Fibroblast of lung (primary cell): ENCODE results near the gene LOXL4. TPM values are rescaled to one million over a fixed set of nuclear protein-coding genes. Genes with fewer than 3 reads are reported as not detected.

Experiments
- DNase-seq, 2 donors: peaks; one replicate each; pipeline versions ENCODE4 v3.0.0 to v3.0.0-alpha.2; 2010; ENCODE audit warnings: low read depth in 2 of 2
- H2AFZ ChIP-seq: 2 replicates; pipeline ENCODE4 v1.5.1; 2012; ENCODE audit warnings: low read length, control low read depth, inconsistent platforms
- H3K27ac ChIP-seq: 2 replicates; pipeline ENCODE4 v1.5.1; 2011; ENCODE audit warnings: low read length, control low read depth; ENCODE audit not compliant: insufficient read depth
- H3K27me3 ChIP-seq: 2 replicates; pipeline ENCODE4 v1.5.1; 2011; ENCODE audit warnings: mild to moderate bottlenecking, low read length; ENCODE audit not compliant: control insufficient read depth, insufficient read depth
- H3K36me3 ChIP-seq: 2 replicates; pipeline ENCODE4 v1.5.1; 2011; ENCODE audit warnings: low read length; ENCODE audit not compliant: control insufficient read depth, insufficient read depth
- H3K4me1 ChIP-seq: 2 replicates; pipeline ENCODE4 v1.5.1; 2011; ENCODE audit warnings: low read length; ENCODE audit not compliant: control insufficient read depth, insufficient read depth; ENCODE audit errors: extremely low read depth
- H3K4me2 ChIP-seq: 2 replicates; pipeline ENCODE4 v1.5.1; 2011; ENCODE audit warnings: low read length, control low read depth; ENCODE audit not compliant: insufficient read depth; ENCODE audit errors: extremely low read depth
- H3K4me3 ChIP-seq, 4 experiments: fragments of 200-600 bp in 1 of 4; sonication (generic) in 1 of 4; replicated peaks in 1 of 4; 2 replicates each; pipeline ENCODE4 v1.5.1; 2011 to 2016; ENCODE audit warnings: low read length in 4 of 4, low read depth in 3 of 4, mild to moderate bottlenecking in 3 of 4, control low read depth in 2 of 4, inconsistent platforms in 1 of 4, mixed read lengths in 1 of 4; ENCODE audit not compliant: insufficient read depth in 1 of 4; ENCODE audit errors: control extremely low read depth in 1 of 4
- H3K79me2 ChIP-seq: 2 replicates; pipeline ENCODE4 v1.5.1; 2012; ENCODE audit warnings: mild to moderate bottlenecking, low read length, inconsistent platforms; ENCODE audit not compliant: control insufficient read depth, insufficient read depth
- H3K9ac ChIP-seq: 2 replicates; pipeline ENCODE4 v1.5.1; 2011; ENCODE audit warnings: mild to moderate bottlenecking, low read length, control low read depth; ENCODE audit not compliant: insufficient read depth
- H3K9me3 ChIP-seq: 2 replicates; pipeline ENCODE4 v1.5.1; 2012; ENCODE audit warnings: low read depth, low read length; ENCODE audit not compliant: control insufficient read depth, insufficient read depth
- H4K20me1 ChIP-seq: 2 replicates; pipeline ENCODE4 v1.5.1; 2011; ENCODE audit warnings: low read length; ENCODE audit not compliant: control insufficient read depth, insufficient read depth; ENCODE audit errors: extremely low read depth
- CTCF ChIP-seq, 2 donors: IDR thresholded peaks in 1 of 2; conservative IDR thresholded peaks in 1 of 2; 1 replicate in 1 of 2; 2 replicates in 1 of 2; pipeline ENCODE4 v1.5.1; 2011 to 2012; ENCODE audit warnings: low read length in 2 of 2, control low read depth in 1 of 2, inconsistent platforms in 1 of 2, low read depth in 1 of 2, mild to moderate bottlenecking in 1 of 2
- EZH2 ChIP-seq: IDR thresholded peaks from 2 replicates; pipeline ENCODE4 v1.5.1; 2012; ENCODE audit warnings: low read length, control low read depth, mild to moderate bottlenecking; ENCODE audit errors: missing control alignments
- polyA plus RNA-seq, 2 donors: library from polyadenylated mRNA; depleted of rRNA in 1 of 2; stranded (reverse) in 1 of 2; unstranded in 1 of 2; fragments of >200 nt; gene quantifications; 2 replicates each; pipeline ENCODE4 v1.2.1, GENCODE V29; 2011 to 2012; ENCODE audit warnings: missing spikeins in 1 of 2
- total RNA-seq: library from RNA; depleted of rRNA; stranded (reverse); fragments of >200 nt; gene quantifications from 2 replicates; pipeline ENCODE4 v1.2.1, GENCODE V29; 2014

The LOXL4 gene
- total and polyA plus RNA-seq, 2 donors (not counting 1 experiment from before 2014, with no cell fraction given): 73.0 to 75.1 TPM

GRCh38 chr10:98300526-98301229, 32.7 kb upstream of the LOXL4 start:
- no peaks in the 10 kb centered on the region for H3K79me2 ChIP-seq
- H3K4me1 ChIP-seq: no peaks in the 10 kb centered on the region
- H3K4me2 ChIP-seq: no peak overlapping the region
- H4K20me1 ChIP-seq: no peaks in the 10 kb centered on the region
- no peaks in the 10 kb centered on the region for H3K9me3 ChIP-seq
- TF ChIP-seq EZH2 (no peak), CTCF (conservative IDR thresholded peaks at IDR 0.05 in 1 of 2, IDR thresholded peaks at IDR 0.05 in 1 of 2; ENCODE audit: low read depth in 1 of 2, low read length in 2 of 2) (no peak)
- no peak overlapping the region for H3K27ac ChIP-seq
- H3K9ac ChIP-seq: no peak overlapping the region
- no peak for DNase-seq
- H3K4me3 ChIP-seq: no peak overlapping the region
- H3K36me3 ChIP-seq: no peaks in the 10 kb centered on the region
- no peak overlapping the region for H2AFZ ChIP-seq
- peaks cover 27% of the 10 kb centered on the region for H3K27me3 ChIP-seq

- Histone ChIP-seq H3K4me1 (peaks cover under 1% of the 10 kb centered on the region), H2AFZ (no peak overlapping the region), H3K79me2 (no peaks in the 10 kb centered on the region), H3K36me3 (no peaks in the 10 kb centered on the region), H3K9me3 (no peaks in the 10 kb centered on the region), H3K4me3 (no peak overlapping the region), H3K4me2 (no peak overlapping the region), H3K27me3 (peaks cover 27% of the 10 kb centered on the region), H3K9ac (no peak overlapping the region), H3K27ac (no peak overlapping the region), H4K20me1 (no peaks in the 10 kb centered on the region)
- TF ChIP-seq EZH2 (no peak), CTCF (conservative IDR thresholded peaks at IDR 0.05 in 1 of 2, IDR thresholded peaks at IDR 0.05 in 1 of 2; ENCODE audit: low read depth in 1 of 2, low read length in 2 of 2) (no peak)
- DNase-seq: peak in 1 of 2 donors; percentile 22
Measured at GRCh38 chr10:98299341-98299740, 31.3 kb upstream of the LOXL4 start.

- Histone ChIP-seq H3K9me3 (no peaks in the 10 kb centered on the region), H2AFZ (no peak overlapping the region), H3K27ac (no peak overlapping the region), H3K4me1 (peaks cover 5% of the 10 kb centered on the region), H4K20me1 (no peaks in the 10 kb centered on the region), H3K79me2 (no peaks in the 10 kb centered on the region), H3K4me3 (no peak overlapping the region), H3K36me3 (no peaks in the 10 kb centered on the region), H3K4me2 (no peak overlapping the region), H3K9ac (no peak overlapping the region), H3K27me3 (peaks cover 23% of the 10 kb centered on the region)
- TF ChIP-seq EZH2 (no peak), CTCF (conservative IDR thresholded peaks at IDR 0.05 in 1 of 2, IDR thresholded peaks at IDR 0.05 in 1 of 2; ENCODE audit: low read depth in 1 of 2, low read length in 2 of 2) (no peak)
- peak in 1 of 2 donors; percentile 12 for DNase-seq
Measured at GRCh38 chr10:98296524-98296923, 28.5 kb upstream of the LOXL4 start.
